ENCODE data around the gene CFAP20. TPM values are rescaled to one million over a fixed set of nuclear protein-coding genes. Genes with fewer than 3 reads are reported as not detected.
"Not testable (repeated sequence)": the region's sequence is repeated elsewhere in the genome, so short reads cannot be mapped to it uniquely, and the experiment has no call there.

Gene CFAP20
- total RNA-seq, 2 experiments from 2014 or later, result 36.1 to 37.8 TPM

DNA sequence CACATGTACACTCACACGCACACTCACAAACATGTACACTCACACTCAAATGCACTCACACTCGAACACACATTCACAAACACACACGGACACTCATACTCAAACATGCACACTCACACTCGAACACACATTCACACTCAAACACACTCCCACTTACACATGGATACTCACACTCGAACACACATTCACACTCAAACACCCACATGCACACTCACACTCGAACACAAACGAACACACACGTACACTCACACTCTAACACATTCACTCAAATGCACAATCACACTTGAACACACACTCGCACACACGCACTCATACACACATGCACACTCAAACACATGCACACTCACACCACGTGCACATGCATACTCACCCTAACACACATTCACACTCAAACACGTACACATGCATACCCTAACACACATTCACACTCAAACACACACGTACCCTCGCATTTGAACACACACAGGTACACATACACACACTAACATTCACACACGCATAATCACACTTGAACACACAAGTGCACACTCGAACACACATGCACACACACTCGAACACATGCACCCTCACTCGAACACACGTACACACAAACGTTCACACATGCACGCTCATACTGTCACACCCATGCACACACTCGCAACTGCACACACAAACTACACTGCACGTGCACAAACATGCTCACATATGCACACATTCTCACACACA lies 41.8 kb downstream of the CFAP20 start:
- Mint-ChIP-seq H3K27me3 (peaks cover 3% of the 10 kb centered on the region), H3K4me1 (peaks cover 3% of the 10 kb centered on the region), H3K36me3 (ENCODE audit: low read depth) (no peaks in the 10 kb centered on the region), H3K27ac (no peak overlapping the region), H3K9me3 (no peaks in the 10 kb centered on the region), H3K4me3 (no peak overlapping the region)
- ChIA-PET POLR2A (no interaction called here), CTCF (no interaction called here)
- DNase-seq, result no peak

DNA sequence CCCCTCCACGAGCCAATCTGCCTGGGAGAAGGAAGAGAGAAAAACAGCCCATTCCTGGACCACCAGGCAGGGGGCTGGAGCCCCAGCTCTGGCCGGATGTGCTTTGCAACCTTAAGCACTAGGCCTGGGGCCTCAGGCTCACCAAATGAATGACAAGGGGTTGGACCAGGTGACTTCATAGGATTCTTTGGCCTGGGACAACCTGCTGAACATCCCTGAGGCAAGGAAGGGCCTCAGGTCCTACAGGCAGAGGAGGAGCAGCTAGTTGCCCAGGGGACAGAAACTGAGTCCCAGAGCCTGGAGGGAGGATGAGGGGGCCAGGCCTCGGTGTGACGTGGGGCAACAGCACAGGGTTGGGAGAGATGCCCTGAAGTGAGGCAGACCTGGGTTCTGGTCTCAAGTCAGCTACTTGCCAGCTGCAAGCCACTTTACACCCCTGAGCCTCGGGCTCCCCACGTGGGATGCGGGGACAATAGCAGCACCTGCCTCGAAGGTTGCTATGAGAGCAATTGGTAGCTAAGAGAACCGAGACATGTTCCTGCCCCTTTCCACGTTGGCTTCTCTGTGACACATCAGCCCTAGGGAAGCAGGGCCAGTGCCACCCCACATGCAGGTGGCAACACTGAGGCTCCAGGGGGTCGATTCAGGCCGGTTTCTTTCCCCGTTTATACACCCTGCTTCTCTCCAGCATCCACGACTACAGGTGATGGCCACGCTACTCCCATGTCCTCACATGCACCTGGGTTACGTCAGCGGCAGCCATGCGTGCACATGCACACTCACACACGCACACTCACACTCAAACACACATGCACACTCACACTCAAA lies 42.6 kb downstream of the CFAP20 start:
- DNase-seq, result no peak
- Mint-ChIP-seq H3K4me3 (no peak overlapping the region), H3K4me1 (peaks cover 3% of the 10 kb centered on the region), H3K27ac (no peak overlapping the region), H3K36me3 (ENCODE audit: low read depth) (no peaks in the 10 kb centered on the region), H3K27me3 (no peaks in the 10 kb centered on the region), H3K9me3 (no peaks in the 10 kb centered on the region)
- ChIA-PET POLR2A (no interaction called here), CTCF (no interaction called here)

DNA sequence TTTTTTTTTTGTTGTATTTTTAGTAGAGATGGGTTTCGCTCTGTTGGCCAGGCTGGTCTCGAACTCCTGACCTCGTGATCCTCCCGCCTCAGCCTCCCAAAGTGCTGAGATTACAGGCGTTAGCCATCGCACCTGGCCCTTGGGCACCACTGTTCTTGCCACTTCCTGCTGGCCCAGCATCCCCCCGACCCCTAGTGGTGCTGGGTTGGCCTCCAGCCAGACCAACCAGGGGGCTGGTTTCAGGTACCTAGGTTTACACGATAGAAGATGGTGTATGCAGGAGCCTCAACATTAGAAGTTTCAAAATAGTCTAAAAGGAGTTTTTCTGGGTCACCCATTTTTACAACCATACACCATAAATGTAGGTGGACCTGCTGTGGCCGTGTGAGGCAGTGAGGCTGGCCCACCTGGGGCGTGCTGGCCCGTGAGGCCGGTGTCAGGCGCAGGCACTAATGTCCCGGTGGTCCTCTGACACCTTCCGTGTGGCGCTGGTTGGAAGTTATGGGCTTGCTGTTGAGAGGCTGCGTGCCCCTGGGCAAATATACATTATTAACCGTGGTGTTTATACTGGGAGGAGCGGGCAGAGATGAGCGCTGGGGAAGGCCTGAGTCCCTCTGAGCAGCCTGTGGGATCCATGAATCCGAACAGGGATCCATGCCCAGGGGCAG lies 43.5 kb downstream of the CFAP20 start:
- Mint-ChIP-seq H3K4me1 (peaks cover 3% of the 10 kb centered on the region), H3K4me3 (no peak overlapping the region), H3K27me3 (no peaks in the 10 kb centered on the region), H3K27ac (no peak overlapping the region), H3K9me3 (no peaks in the 10 kb centered on the region), H3K36me3 (ENCODE audit: low read depth) (no peaks in the 10 kb centered on the region)
- POLR2A ChIA-PET, result no interaction called here
- DNase-seq, result no peak
- CTCF ChIA-PET, result interaction anchor here (0.7 kb wide), 1 partner anchor 12 kb away, joined by 5 read pairs; no protein-coding TSS in a partner anchor

DNA sequence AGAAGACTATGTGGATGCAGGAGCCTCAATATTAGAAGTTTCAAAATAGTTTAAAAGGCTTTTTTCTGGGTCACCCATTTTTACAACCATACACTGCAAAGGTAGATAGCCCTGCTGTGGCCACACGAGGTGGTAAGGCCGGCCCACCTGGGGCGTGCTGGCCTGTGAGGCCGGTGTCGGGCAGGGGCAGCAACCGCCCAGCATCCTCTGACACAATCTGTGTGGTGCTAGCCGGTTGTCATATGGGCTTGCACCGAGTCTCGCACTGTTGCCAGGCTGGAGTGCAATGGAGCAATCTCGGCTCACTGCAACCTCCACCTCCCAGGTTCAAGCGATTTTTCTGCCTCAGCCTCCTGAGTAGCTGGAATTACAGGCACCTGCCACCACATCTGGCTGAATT lies 44.0 kb downstream of the CFAP20 start:
- CTCF ChIA-PET, result interaction anchor here (0.7 kb wide), 1 partner anchor 12 kb away, joined by 5 read pairs; no protein-coding TSS in a partner anchor
- no peak overlapping the region for H3K4me3 Mint-ChIP-seq
- POLR2A ChIA-PET, result no interaction called here
- no peak for DNase-seq
- no peaks in the 10 kb centered on the region for H3K9me3 Mint-ChIP-seq
- no peak overlapping the region for H3K27ac Mint-ChIP-seq
- H3K4me1 Mint-ChIP-seq, result peaks cover 3% of the 10 kb centered on the region
- no peaks in the 10 kb centered on the region for H3K27me3 Mint-ChIP-seq
- no peaks in the 10 kb centered on the region for H3K36me3 Mint-ChIP-seq (ENCODE audit: low read depth)

DNA sequence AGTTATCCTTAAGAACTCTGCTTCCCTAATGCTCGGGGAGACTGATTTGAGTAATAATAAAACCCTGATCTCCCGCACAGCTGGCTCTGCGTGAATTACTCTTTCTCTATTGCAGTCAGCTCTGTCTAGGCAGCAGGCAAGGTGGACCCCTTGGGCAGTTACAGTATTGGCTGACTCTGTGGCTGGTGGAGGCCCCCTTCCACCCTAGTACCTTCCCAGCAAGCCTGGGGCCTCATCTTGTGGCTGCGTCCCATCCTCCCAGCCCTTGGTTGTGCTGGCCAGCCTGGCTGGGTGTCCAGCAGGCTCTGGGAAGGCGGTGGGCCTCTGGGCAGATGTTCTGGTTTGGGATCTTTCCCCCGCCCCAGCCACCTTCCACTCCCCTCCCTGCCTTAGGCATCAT lies 44.5 kb downstream of the CFAP20 start:
- no peak for DNase-seq
- no peaks in the 10 kb centered on the region for H3K36me3 Mint-ChIP-seq (ENCODE audit: low read depth)

DNA sequence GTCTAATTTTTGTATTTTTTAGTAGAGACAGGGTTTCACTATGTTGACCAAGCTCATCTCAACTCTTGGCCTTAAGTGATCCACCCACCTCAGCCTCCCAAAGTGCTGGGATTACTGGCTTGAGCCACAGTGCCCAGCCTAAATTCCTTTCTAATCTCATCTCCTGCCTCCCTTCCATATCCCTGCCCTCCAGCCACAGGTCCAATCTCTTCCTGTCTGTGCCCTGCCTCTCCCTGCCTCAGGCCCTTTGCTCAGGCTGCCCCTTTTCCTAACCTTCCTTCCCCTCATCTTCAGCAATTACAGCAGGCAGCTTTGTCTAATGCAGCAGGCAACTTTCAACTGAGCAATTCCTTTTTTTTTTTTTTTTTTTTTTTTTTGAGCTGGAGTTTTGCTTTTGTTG lies 46.8 kb downstream of the CFAP20 start:
- H3K27ac Mint-ChIP-seq, result no peak overlapping the region
- H3K27me3 Mint-ChIP-seq, result no peaks in the 10 kb centered on the region
- no peak overlapping the region for H3K4me3 Mint-ChIP-seq
- H3K36me3 Mint-ChIP-seq (ENCODE audit: low read depth), result no peaks in the 10 kb centered on the region
- DNase-seq, result no peak
- POLR2A ChIA-PET, result no interaction called here
- CTCF ChIA-PET, result interaction anchor here (0.7 to 1.2 kb wide), 3 partner anchors 17 to 73 kb away, joined by 3 to 6 read pairs (median 4); no protein-coding TSS in a partner anchor
- H3K4me1 Mint-ChIP-seq, result no peaks in the 10 kb centered on the region
- no peaks in the 10 kb centered on the region for H3K9me3 Mint-ChIP-seq

More for the DNA sequence above, 44.5 kb downstream of the CFAP20 start:
- ChIA-PET POLR2A (no interaction called here), CTCF (no interaction called here)
- H3K4me1 Mint-ChIP-seq, result no peaks in the 10 kb centered on the region
- no peak overlapping the region for H3K27ac Mint-ChIP-seq
- no peaks in the 10 kb centered on the region for H3K9me3 Mint-ChIP-seq
- H3K27me3 Mint-ChIP-seq, result no peaks in the 10 kb centered on the region
- H3K4me3 Mint-ChIP-seq, result no peak overlapping the region

DNA sequence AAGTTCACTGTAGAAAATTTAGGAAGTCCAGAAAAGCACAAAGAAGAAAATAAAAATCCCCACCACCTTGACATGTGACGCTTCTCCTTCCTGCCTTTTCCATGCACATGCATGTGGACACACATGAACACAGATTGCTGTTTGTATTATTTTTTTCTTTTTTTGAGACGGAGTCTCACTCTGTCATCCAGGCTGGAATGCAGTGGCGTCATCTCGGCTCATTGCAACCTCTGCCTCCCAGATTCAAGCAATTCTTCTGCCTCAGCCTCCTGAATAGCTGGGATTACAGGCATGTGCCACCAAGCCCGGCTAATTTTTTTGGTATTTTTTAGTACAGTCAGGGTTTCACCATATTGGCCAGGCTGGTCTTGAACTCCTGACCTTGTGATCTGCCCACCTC lies 48.5 kb downstream of the CFAP20 start:
- POLR2A ChIA-PET; DNase-seq; H3K9me3 Mint-ChIP-seq; H3K4me1 Mint-ChIP-seq; CTCF ChIA-PET; H3K4me3 Mint-ChIP-seq; H3K27me3 Mint-ChIP-seq; H3K36me3 Mint-ChIP-seq (ENCODE audit: low read depth); H3K27ac Mint-ChIP-seq: not testable (repeated sequence)

DNA sequence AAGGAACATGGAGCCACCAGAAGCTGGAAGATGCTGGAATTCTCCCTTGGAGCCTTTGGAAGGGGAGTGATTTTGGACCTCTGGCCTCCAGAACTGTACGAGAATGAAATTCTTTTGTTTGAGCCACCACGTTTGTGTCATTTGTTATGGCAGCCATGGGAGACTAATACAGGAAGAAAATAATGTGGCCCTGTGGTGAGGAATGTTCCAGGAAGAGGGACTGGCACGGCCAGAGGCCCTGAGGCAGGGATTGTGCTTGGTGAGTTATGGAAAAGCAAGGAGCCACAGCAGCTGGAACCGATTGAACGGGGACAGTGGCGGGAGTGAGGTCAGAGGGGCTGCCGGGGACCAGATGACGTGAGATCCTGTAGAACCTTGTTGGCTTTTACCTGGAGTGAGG lies 51.4 kb downstream of the CFAP20 start:
- H3K27ac Mint-ChIP-seq, result no peak overlapping the region
- no peaks in the 10 kb centered on the region for H3K4me1 Mint-ChIP-seq
- CTCF ChIA-PET, result interaction anchor here (0.6 kb wide), 1 partner anchor 20 kb away, joined by 3 read pairs; no protein-coding TSS in a partner anchor
- POLR2A ChIA-PET, result no interaction called here
- H3K36me3 Mint-ChIP-seq (ENCODE audit: low read depth), result no peaks in the 10 kb centered on the region
- no peaks in the 10 kb centered on the region for H3K9me3 Mint-ChIP-seq
- H3K27me3 Mint-ChIP-seq, result peaks cover 3% of the 10 kb centered on the region
- DNase-seq, result no peak
- H3K4me3 Mint-ChIP-seq, result no peak overlapping the region

DNA sequence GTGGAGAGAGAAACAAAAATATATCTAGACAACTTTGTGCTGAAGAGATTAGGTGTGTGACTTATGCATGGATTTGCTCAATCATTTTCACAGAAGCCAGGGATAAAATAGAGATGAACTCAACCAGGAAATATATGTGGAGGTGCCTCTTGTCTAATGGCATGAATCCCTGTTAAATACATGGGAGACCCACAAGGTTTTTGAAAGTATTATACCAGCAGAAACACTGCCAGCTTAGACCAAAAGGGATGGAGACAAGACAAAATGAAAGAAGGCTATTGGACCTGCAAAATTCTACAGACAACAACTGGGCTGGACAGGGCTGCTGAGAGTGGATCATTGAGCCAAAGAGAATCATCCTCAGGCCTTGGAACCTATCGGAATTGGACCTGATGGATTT lies 52.7 kb downstream of the CFAP20 start:
- Mint-ChIP-seq H3K4me1 (no peaks in the 10 kb centered on the region), H3K27ac (no peak overlapping the region), H3K4me3 (no peak overlapping the region), H3K36me3 (ENCODE audit: low read depth) (no peaks in the 10 kb centered on the region), H3K9me3 (peaks cover 5% of the 10 kb centered on the region), H3K27me3 (peaks cover 3% of the 10 kb centered on the region)
- DNase-seq, result no peak
- ChIA-PET CTCF (no interaction called here), POLR2A (no interaction called here)

DNA sequence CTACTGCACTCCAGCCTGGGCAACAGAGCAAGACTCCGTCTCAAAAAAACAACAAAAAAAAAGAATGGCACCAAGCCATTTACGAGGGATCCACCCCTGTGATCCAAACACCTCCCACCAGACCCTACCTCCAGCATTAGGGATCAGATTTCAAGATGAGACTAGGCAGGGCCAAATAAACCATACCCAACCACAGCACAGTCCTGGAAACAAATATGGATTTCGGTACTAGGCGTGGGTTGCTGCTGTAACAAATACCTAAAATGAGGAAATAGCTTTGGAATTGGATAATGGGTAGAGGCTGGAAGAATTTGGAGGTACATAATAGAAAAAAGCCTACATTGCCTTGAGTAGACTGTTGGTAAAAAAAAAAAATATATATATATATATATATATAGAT lies 54.5 kb downstream of the CFAP20 start:
- no peaks in the 10 kb centered on the region for H3K36me3 Mint-ChIP-seq (ENCODE audit: low read depth)
- CTCF ChIA-PET, result interaction anchor here (1.1 kb wide), 1 partner anchor 21 kb away, joined by 3 read pairs; no protein-coding TSS in a partner anchor
- no peaks in the 10 kb centered on the region for H3K4me1 Mint-ChIP-seq
- peaks cover 3% of the 10 kb centered on the region for H3K27me3 Mint-ChIP-seq
- H3K27ac Mint-ChIP-seq, result no peak overlapping the region
- POLR2A ChIA-PET, result no interaction called here
- H3K4me3 Mint-ChIP-seq, result no peak overlapping the region
- H3K9me3 Mint-ChIP-seq, result peaks cover 5% of the 10 kb centered on the region
- no peak for DNase-seq

DNA sequence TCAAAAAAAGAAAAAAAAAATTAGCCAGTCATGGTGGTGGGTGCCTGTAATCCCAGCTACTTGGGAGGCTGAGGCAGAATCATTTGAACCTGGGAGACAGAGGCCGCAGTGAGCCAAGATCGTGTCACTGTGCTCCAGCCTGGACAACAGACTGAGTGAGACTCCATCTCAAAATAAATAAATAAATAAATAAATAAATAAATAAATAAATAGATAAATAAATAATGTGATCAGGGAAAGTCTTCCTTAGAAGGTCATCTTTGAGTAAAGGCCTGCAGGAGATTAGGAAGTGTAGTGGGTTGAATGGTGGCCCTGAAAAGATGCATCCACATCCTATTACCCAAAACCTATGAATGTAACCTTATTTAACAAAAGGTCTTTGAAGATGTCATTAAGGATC lies 56.1 kb downstream of the CFAP20 start:
- H3K27ac Mint-ChIP-seq; DNase-seq; CTCF ChIA-PET; H3K36me3 Mint-ChIP-seq (ENCODE audit: low read depth); POLR2A ChIA-PET; H3K9me3 Mint-ChIP-seq; H3K4me1 Mint-ChIP-seq; H3K4me3 Mint-ChIP-seq; H3K27me3 Mint-ChIP-seq: not testable (repeated sequence)

DNA sequence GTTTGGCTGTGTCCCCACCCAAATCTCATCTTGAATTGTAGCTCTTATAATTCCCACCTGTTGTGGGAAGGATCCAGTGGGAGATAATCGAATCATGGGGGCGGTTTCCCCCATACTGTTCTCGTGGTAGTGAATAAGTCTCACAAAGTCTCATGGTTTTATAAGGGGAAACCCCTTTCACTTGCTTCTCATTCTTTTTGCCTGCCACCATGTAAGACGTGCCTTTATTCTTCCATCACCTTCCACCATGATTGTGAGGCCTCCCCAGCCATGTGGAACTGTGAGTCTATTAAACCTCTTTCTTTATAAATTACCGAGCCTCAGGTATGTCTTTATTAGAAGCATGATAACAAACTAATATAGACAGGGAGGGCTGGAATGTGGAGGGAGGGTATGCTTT lies 57.0 kb downstream of the CFAP20 start:
- H3K27me3 Mint-ChIP-seq; H3K9me3 Mint-ChIP-seq; H3K36me3 Mint-ChIP-seq (ENCODE audit: low read depth); H3K4me3 Mint-ChIP-seq; CTCF ChIA-PET; POLR2A ChIA-PET; DNase-seq; H3K4me1 Mint-ChIP-seq; H3K27ac Mint-ChIP-seq: not testable (repeated sequence)

DNA sequence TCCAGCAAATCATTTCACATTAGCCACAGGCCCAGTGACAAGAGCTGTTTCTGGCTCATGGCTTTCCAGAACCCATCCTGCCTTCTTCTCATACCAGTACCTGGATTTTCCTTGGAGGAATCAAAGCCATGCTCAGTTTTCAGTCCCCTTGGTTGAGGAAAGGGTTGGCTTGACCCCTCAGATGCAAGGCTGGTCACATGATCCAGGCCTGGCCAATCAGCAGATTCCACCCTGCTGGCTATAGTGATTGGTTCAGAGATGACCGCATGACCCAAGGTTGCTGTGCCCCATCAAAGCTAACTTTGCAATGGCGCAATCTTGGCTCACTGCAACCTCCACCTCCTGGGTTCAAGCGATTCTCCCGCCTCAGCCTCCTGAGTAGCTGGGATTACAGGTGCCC lies 58.6 kb downstream of the CFAP20 start:
- H3K4me1 Mint-ChIP-seq, result no peaks in the 10 kb centered on the region
- peaks cover 5% of the 10 kb centered on the region for H3K9me3 Mint-ChIP-seq
- H3K4me3 Mint-ChIP-seq, result no peak overlapping the region
- no peak overlapping the region for H3K27ac Mint-ChIP-seq
- no peaks in the 10 kb centered on the region for H3K27me3 Mint-ChIP-seq
- DNase-seq, result no peak
- ChIA-PET CTCF (no interaction called here), POLR2A (no interaction called here)
- no peaks in the 10 kb centered on the region for H3K36me3 Mint-ChIP-seq (ENCODE audit: low read depth)

Measured in activated CD4-positive, alpha-beta memory T cell treated with anti-CD3 and anti-CD28 coated beads, Interleukin-2, amount 10 ng/mL, durations not matched to agents 7 days and 5 days (primary cell).